Raji (cell line): ENCODE results near the gene CASTOR1.

Source experiments
- POLR2A ChIP-seq: IDR thresholded peaks from 2 replicates; pipeline ENCODE4 v1.6.1; 2011; ENCODE audit warnings: low read depth, low read length, control low read depth; ENCODE audit not compliant: insufficient read depth

The CASTOR1 gene

DNA sequence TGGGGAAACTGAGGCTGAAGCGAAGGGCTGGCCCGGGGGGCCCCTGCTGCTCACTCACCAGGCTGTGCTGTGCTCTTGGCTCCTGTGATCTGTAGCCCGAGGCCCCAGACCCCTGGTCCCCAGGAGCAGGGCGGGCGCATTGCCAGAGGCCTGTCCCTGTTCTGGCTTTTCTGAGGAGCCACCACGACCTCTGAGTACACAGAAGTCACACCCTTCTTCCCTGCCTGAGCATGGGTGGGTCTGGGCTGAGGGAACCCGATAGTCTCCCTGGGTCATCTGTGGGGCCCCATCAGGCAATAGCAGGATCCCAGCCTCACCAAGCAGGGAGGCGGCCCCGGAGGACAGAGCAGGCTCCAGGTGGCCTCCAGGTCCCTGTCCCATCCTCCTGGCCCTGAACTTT lies 5.1 kb downstream of the CASTOR1 start:
- no peak for TF ChIP-seq POLR2A

DNA sequence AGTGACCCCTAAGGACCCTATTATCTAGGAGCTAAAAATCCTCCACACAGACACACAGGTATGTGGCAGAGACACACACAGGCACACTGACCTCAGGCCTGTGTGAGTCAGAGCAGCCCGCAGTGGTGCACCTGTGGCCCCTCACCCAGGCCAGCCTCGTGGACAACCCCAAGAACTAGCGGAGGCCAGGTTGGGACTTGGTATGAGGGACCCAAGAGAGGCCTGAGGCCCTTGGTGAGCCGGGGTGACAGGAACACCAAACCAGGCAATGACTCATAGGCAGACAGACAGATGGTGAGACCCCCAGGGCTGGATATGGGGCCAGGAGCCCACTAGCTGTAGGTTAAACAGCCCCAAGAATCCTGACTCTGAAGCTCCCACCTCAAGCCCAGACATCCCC lies 6.0 kb downstream of the CASTOR1 start:
- TF ChIP-seq POLR2A: no peak

DNA sequence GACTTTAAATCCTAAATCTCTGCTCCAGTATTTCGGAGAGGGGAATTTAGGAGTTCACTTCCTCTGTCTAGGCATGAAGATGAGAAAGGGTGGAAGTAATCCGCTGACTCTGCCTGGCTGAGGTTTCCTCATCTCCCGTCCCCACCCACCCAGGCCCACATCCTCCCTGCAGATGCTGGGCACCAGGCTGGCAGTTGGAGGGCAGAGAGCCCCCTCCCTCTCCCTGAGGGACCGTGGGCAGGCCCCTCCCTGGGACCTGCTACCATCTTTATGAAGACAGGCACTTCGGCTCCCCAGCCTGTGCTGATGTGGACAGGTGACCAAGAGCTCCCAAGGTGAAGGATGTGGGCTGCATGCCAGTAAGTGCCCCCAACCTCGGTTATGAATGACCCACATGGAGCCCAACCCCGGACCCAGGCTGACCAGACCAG lies 6.7 kb downstream of the CASTOR1 start:
- no peak for TF ChIP-seq POLR2A

DNA sequence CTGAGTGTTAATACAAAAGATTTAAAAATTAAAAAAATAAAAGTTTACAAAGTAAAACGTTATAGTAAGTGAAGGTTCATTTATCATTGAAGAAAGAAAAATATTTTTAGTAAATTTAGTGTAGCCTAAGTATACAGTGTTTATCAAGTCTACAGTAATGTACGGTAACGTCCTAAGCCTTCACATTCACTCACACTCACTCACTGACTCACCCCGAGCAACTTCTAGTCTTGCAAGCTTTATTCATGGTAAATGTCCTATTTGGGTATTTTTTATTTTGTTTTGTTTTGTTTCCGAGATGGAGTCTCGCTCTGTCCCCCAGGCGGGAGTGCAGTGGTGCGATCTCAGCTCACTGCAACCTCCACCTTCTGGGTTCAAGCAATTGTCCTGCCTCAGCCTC lies 8.8 kb downstream of the CASTOR1 start:
- no peak for TF ChIP-seq POLR2A

DNA sequence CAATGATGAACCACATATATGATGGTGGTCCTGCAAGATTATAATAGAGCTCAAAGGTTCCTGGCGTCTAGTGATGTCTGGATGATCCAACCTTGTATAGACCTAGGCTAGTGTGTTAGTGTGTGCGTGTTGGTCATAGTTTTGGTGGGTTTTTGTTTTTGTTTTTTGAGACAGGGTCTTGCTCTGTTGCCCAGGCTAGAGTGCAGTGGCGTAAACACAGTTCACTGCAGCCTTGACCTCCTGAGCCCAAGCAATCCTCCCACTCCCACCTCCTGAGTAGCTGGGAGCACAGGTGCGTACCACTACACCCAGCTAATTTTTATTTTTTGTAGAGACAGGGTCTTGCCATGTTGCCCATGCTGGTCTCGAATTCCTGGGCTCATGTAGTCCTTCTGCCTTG lies 9.4 kb downstream of the CASTOR1 start:
- TF ChIP-seq POLR2A: no peak

DNA sequence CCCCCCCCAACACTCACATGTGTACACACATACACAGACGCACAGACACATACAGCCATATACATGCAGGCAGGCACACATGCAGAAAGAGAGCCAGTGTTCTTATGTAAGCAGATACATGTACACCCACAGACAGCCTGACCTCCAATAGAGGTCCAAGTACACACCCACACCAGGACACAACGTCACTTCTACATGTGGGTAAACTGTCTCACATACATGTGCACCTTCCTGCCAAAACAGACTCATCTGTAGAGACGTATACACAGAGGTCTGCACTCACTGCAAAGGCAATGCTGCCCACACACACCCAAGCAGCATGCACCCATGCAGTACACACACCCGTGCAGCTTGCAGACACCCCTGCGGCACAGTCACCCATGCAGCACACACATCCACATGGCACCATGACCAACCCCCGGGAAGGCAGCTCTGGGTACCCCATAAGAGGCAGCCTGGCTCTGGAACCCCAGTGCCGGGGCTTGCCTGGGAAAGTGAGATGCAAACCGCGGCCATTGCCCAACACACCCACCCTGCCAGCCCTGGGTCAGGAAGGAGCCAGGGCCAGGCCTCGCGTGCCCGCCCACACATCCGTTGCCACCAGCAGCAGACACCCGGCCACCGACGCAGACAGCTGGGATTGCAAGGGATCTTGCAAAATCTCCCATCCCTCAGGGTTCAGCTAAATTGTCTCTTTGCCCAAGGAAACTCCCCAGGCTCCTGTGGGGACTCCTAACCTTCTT lies 10.1 kb downstream of the CASTOR1 start:
- no peak for TF ChIP-seq POLR2A

DNA sequence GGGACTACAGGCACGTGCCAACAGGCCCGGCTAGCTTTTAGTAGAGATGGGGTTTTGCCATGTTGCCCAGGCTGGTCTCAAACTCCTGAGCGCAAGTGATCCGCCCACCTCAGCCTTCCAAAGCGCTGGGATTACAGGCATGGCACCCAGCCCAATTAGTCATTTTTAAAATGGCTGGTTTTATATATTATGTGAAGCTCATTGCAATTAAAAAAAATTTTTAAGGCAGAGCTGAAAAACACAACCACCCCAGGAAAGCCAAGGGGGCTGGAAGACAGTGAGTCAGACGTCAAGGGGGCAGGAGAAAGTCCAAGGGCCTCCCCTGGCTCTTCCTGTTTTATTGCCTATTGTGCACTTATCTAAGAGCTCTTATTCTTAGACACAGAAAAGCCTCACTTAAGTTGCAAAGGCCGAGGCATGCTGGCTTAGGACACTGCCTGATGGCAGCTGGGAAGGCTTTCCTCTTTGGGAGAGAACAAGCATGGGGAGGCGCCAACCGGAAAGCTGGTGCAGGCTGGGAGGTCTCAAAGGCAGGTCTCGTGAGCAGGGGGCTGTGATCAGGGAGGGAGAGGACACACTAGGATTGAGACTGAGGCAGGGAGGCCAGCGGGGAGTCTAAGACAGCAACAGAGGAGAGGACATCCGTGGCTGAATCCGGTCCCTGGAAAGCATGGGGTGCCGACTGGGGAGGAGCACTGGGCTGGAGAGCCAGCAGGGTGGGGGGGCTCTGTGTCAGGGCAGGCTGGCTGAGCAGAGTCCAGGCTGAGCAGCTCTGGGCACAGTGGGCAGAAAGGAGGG lies 11.6 kb downstream of the CASTOR1 start:
- no peak for TF ChIP-seq POLR2A

DNA sequence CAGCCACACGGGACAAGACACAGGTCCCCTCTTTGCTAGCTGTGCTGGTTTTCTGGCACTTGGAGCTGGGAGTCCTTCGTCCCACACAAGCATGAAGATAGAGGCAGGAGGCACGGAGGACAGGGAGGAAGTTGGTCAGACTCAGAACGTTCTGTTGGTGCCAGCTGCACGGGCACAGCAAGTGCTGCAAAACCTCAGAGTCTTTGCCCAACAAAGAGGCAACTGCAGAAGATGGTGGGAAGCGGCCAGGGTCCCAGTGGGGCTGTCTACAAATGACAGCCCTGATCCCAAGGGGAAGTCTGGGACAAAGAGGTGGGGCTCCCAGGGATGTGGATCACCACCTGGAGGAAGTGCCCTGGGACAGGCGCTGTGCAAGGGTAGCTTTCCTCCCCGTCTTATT lies 13.3 kb downstream of the CASTOR1 start:
- no peak for TF ChIP-seq POLR2A

DNA sequence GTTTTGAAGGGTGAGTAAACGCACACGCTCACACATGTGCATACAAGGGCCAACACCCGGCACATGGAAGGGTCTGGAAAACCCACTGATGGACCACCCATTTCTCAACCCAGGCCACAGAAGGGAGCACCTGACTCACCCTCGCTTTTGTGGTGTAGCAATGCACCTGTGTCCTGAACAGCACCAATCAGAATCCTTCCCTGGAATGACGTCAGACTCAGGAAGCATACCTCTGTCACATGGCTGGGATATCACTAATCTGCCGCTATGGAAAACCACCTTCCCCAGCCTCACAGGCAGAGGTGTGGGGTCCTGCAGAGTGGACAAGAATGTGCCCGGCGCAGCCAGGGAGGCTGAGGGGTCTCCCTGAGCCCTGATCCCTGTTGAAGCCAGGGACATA lies 13.7 kb downstream of the CASTOR1 start:
- no peak for TF ChIP-seq POLR2A

DNA sequence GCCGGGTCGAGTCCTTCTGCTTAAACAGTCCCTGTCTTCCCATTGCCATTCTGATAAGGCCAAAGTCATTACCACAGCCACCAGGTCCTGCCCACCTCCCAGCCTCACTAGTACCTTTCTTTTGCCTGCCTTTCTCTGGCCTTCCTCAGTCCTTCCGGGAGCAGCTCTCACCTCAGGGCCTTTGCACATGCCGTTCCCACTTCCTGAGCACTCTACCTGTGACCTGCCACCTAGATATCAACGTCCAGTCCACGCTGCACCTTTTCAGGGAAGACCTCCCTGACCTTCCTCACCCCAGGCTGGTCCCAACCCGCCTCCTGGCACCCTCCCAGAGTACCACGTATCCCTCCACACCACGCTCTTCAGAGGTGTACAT lies 14.9 kb downstream of the CASTOR1 start:
- TF ChIP-seq POLR2A: no peak

DNA sequence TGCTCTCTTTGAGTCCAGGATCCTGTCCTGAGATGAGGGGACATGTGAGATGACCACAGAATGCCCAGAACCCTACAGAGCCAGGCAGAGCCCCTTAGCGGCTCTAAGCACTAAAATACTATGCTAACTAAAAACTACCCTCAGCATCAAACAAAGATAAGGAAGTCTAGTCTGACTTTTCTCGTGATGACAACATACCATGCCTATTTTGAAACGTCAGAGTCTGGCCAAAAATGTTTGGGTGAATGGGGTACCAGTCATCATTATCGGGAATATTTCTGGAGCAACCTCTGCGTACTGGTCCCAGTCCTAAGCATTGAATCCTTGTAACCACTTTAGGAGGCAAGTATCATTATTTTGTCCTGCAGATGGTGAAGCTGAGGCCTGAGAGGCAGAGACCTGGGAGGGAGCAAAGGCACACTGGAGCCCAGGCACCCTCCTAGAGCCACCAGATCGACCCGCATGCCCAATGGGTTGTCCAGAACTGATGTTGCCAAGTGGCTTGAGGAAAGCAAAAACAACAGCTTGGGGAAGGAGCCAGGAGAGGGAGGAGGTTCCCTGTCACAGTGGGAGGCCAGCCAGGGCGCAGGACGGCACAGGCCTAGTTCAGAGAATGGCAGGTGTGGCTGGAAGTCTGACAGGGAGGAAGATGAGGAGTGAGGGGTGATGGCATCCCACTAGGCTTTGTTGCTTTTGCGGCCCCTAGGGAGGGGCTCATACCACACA lies 15.4 kb downstream of the CASTOR1 start:
- no peak for TF ChIP-seq POLR2A

DNA sequence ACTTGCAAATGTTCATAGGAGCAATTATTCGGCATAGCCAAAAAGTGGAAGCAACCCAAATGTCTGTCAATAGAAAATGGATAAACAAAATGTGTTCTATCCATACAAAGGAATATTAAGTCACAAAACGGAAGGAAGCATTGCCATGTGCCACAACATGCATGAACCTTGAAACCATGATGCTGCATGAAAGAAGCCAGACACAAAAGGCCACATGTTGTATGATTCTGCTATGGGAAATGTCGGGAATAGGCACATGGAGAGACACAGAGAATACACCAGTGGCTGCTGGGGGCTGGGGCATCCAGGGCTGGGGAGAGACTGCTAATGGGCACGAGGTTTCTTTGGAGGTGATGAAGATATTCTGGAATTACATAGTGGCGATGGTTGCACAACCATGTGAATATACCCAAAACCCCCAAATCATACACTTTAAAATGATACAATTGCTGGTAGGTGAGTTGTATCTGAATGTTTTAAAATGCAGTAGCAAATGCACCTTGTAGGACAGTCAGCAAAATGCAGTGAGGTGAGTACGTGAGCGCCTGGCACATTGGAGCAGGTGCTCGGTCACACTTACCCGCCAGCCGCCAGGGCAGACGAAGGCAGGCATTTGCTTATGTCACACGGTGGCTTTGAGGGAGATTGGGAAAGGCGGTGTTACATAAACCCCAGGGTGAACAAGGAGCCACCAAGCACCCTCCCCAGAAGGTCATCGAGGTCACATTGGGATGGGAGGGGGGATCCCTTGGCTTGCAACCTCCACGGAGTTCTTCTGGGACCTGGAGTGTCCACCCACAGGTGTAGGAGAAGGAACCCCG lies 16.3 kb downstream of the CASTOR1 start:
- TF ChIP-seq POLR2A: peak; percentile 29; the same call in 1 of the 2 replicates

DNA sequence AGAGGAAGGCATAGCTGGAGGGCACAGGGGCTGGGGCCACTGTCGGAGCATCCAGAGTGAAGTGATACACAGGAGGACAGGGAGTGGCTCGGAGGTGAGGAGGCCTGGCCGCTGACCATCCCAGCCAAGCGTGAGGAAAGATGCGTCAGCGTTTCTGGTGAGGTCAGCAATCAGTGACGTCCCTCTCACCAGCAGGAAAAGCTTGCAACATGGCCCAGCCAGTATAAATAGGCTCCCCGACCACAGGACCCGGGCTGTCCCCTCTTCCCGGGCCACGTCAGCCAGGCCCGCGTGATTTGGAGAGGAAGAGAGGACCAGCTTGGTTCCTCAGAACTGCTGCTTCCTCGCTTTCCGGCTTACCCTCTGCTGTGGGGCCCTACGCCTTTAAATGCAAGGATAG lies 18.5 kb downstream of the CASTOR1 start:
- no peak for TF ChIP-seq POLR2A

DNA sequence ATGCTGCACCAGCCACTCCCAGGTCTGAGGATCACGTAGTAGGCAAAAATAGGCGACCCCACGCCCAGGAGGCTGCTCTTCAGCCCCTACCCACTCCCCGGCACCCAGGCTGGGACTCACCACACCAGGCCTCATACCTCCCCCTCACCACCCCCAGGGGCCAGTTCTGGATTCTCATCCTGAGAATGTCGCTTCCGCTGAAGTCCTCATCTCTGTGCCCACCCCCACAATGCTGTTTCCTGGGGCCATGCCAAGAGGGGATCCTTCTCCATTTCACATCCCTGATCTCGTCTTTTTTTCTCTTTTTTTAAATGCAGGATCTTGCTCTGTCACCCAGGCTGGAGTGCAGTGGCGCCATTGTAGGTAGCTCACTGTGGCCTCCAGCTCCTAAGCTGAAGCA lies 21.0 kb downstream of the CASTOR1 start:
- no peak for TF ChIP-seq POLR2A
